IMR-90 (cell line): ENCODE data around the gene ENTPD7. TPM values are rescaled to one million over a fixed set of nuclear protein-coding genes. Genes with fewer than 3 reads are reported as not detected.

Experiments used
- ATAC-seq: fragments of 200-7000 bp; cut with Tn5 transposase; 2 replicates; pipeline ENCODE4 v1.9.1; 2020; ENCODE audit warnings: low read depth, mild to moderate bottlenecking, moderate library complexity
- BruUV-seq: library from RNA; stranded (reverse); fragments of 400-500 nt; replicated peaks from 2 replicates; lab custom pipeline; 2021; lab: Mats Ljungman, UMichigan
- CTCF ChIA-PET: fragments of 300-600 bp; formaldehyde crosslinking; extraction: SDS; loops from one replicate; lab custom pipeline; 2021; ENCODE audit warnings: antibody characterized with exemption; lab: Yijun Ruan, JAX
- POLR2A ChIA-PET: fragments of 300-600 bp; sonication (Branson Sonifier 250); formaldehyde crosslinking; loops from one replicate; lab custom pipeline; 2022; ENCODE audit warnings: antibody characterized with exemption; ENCODE audit not compliant: unreplicated experiment; lab: Charles Lee
- DNase-seq: peaks from one replicate; pipeline ENCODE4 v3.0.0; 2013
- H2AFZ ChIP-seq: replicated peaks from 2 replicates; pipeline ENCODE3; 2013; ENCODE audit warnings: low read length, mild to moderate bottlenecking; ENCODE audit not compliant: poor library complexity
- H2AK5ac ChIP-seq: 2 replicates; pipeline ENCODE4 v1.6.1; 2013; ENCODE audit warnings: low read depth, low read length, inconsistent platforms
- H2AK9ac ChIP-seq: replicated peaks from 2 replicates; pipeline ENCODE3; 2013; ENCODE audit warnings: mild to moderate bottlenecking, low read depth, low read length, moderate library complexity; ENCODE audit not compliant: poor library complexity
- H2BK120ac ChIP-seq: 2 replicates; pipeline ENCODE4 v1.6.1; 2013; ENCODE audit warnings: low read depth, low read length, inconsistent platforms
- H2BK15ac ChIP-seq: 3 replicates; pipeline ENCODE4 v1.6.1; 2013; ENCODE audit warnings: low read depth, low read length, inconsistent platforms
- H2BK20ac ChIP-seq: 2 replicates; pipeline ENCODE4 v1.6.1; 2013; ENCODE audit warnings: low read depth, mild to moderate bottlenecking, inconsistent platforms, low read length, moderate library complexity
- H2BK5ac ChIP-seq: 2 replicates; pipeline ENCODE4 v1.6.1; 2013; ENCODE audit warnings: mild to moderate bottlenecking, low read depth, low read length, inconsistent platforms; ENCODE audit not compliant: poor library complexity, severe bottlenecking
- H3K14ac ChIP-seq: replicated peaks from 2 replicates; pipeline ENCODE4 v1.6.1; 2013; ENCODE audit warnings: low read depth, low read length, inconsistent platforms
- H3K18ac ChIP-seq: 2 replicates; pipeline ENCODE4 v1.6.1; 2013; ENCODE audit warnings: low read depth, low read length, control low read depth
- H3K23ac ChIP-seq: 2 replicates; pipeline ENCODE4 v1.6.1; 2013; ENCODE audit warnings: low read depth, low read length, inconsistent platforms
- H3K27ac ChIP-seq: 2 replicates; pipeline ENCODE4 v1.5.1; 2013; ENCODE audit warnings: mild to moderate bottlenecking, control low read depth, low read length; ENCODE audit not compliant: insufficient read depth
- H3K27me3 ChIP-seq: 2 replicates; pipeline ENCODE4 v1.6.1; 2013; ENCODE audit warnings: low read length; ENCODE audit not compliant: control insufficient read depth, insufficient read depth
- H3K36me3 ChIP-seq: 2 replicates; pipeline ENCODE4 v1.6.1; 2013; ENCODE audit warnings: low read length, mixed read lengths; ENCODE audit not compliant: control insufficient read depth, insufficient read depth
- H3K4ac ChIP-seq: 2 replicates; pipeline ENCODE4 v1.6.1; 2013; ENCODE audit warnings: low read depth, low read length, inconsistent platforms
- H3K4me1 ChIP-seq: 2 replicates; pipeline ENCODE4 v1.6.1; 2013; ENCODE audit warnings: low read length, mixed read lengths; ENCODE audit not compliant: control insufficient read depth, insufficient read depth
- H3K4me2 ChIP-seq: 2 replicates; pipeline ENCODE4 v1.6.1; 2013; ENCODE audit warnings: low read depth, mild to moderate bottlenecking, control low read depth, low read length, moderate library complexity
- H3K4me3 ChIP-seq: 2 replicates; pipeline ENCODE4 v1.5.1; 2013; ENCODE audit warnings: low read depth, mild to moderate bottlenecking, control low read depth, low read length, moderate library complexity; ENCODE audit not compliant: insufficient read depth
- H3K56ac ChIP-seq: 2 replicates; pipeline ENCODE4 v1.6.1; 2013; ENCODE audit warnings: low read length, inconsistent platforms; ENCODE audit not compliant: insufficient read depth; ENCODE audit errors: extremely low read depth
- H3K79me1 ChIP-seq, 2 experiments: 2 replicates each; pipeline ENCODE4 v1.6.1; 2013; ENCODE audit warnings: low read length in 2 of 2, inconsistent platforms in 1 of 2, low read depth in 1 of 2
- H3K9ac ChIP-seq: 2 replicates; pipeline ENCODE4 v1.6.1; 2013; ENCODE audit warnings: low read depth, low read length, control low read depth
- H3K9me1 ChIP-seq: 2 replicates; pipeline ENCODE4 v1.6.1; 2013; ENCODE audit warnings: low read length, inconsistent platforms; ENCODE audit not compliant: insufficient read depth
- H3K9me3 ChIP-seq: 2 replicates; pipeline ENCODE4 v1.6.1; 2013; ENCODE audit warnings: low read length; ENCODE audit not compliant: control insufficient read depth, insufficient read depth
- H4K20me1 ChIP-seq: 2 replicates; pipeline ENCODE4 v1.6.1; 2013; ENCODE audit warnings: low read length, inconsistent platforms; ENCODE audit not compliant: insufficient read depth
- H4K5ac ChIP-seq: 2 replicates; pipeline ENCODE4 v1.6.1; 2013; ENCODE audit warnings: mild to moderate bottlenecking, low read depth, low read length, control low read depth
- H4K8ac ChIP-seq, 2 experiments: 2 replicates each; pipeline ENCODE4 v1.6.1; 2013; ENCODE audit warnings: low read depth in 2 of 2, low read length in 2 of 2, control low read depth in 1 of 2, inconsistent platforms in 1 of 2
- H4K91ac ChIP-seq: 2 replicates; pipeline ENCODE4 v1.6.1; 2013; ENCODE audit warnings: low read depth, low read length, inconsistent platforms; ENCODE audit not compliant: insufficient read depth
- BHLHE40 ChIP-seq: fragments of 150-350 bp; IDR thresholded peaks from 2 replicates; pipeline ENCODE4 v1.6.1; 2016; ENCODE audit warnings: mild to moderate bottlenecking, low read depth, low read length
- CEBPB ChIP-seq: IDR thresholded peaks from 2 replicates; pipeline ENCODE4 v1.6.1; 2012; ENCODE audit warnings: low read depth, low read length, improper control_type of control experiment
- CHD1 ChIP-seq: IDR thresholded peaks from 2 replicates; pipeline ENCODE4 v1.6.1; 2012; ENCODE audit warnings: low read depth, low read length, improper control_type of control experiment
- ELK1 ChIP-seq: fragments of 150-350 bp; IDR thresholded peaks from 2 replicates; pipeline ENCODE4 v1.6.1; 2016; ENCODE audit warnings: low read depth, mild to moderate bottlenecking, low read length, moderate library complexity, borderline replicate concordance
- FOS ChIP-seq: fragments of 150-350 bp; IDR thresholded peaks from 2 replicates; pipeline ENCODE4 v1.6.1; 2016; ENCODE audit warnings: low read depth, low read length
- MAFK ChIP-seq: IDR thresholded peaks from 2 replicates; pipeline ENCODE4 v1.6.1; 2012; ENCODE audit warnings: low read depth, low read length, improper control_type of control experiment
- MAZ ChIP-seq: IDR thresholded peaks from 2 replicates; pipeline ENCODE4 v1.6.1; 2012; ENCODE audit warnings: low read depth, mild to moderate bottlenecking, low read length, improper control_type of control experiment, moderate library complexity, borderline replicate concordance
- MXI1 ChIP-seq: IDR thresholded peaks from 2 replicates; pipeline ENCODE4 v1.6.1; 2012; ENCODE audit warnings: low read depth, mild to moderate bottlenecking, low read length, moderate library complexity, borderline replicate concordance
- NFE2L2 ChIP-seq: fragments of 150-350 bp; IDR thresholded peaks from 2 replicates; pipeline ENCODE4 v1.6.1; 2016; ENCODE audit warnings: low read depth, mild to moderate bottlenecking, low read length
- POLR2A ChIP-seq: IDR thresholded peaks from 2 replicates; pipeline ENCODE4 v1.6.1; 2012; ENCODE audit warnings: mild to moderate bottlenecking, low read depth, low read length
- RAD21 ChIP-seq: IDR thresholded peaks from 2 replicates; pipeline ENCODE4 v1.6.1; 2012; ENCODE audit warnings: low read length, improper control_type of control experiment
- RCOR1 ChIP-seq: IDR thresholded peaks from 2 replicates; pipeline ENCODE4 v1.6.1; 2012; ENCODE audit warnings: mild to moderate bottlenecking, low read length, improper control_type of control experiment; ENCODE audit not compliant: insufficient replicate concordance
- RFX5 ChIP-seq: IDR thresholded peaks from 2 replicates; pipeline ENCODE4 v1.8.0; 2012; ENCODE audit warnings: low read depth, mild to moderate bottlenecking, low read length, moderate library complexity
- SMC3 ChIP-seq: fragments of 150-350 bp; IDR thresholded peaks from 2 replicates; pipeline ENCODE4 v1.6.1; 2016; ENCODE audit warnings: low read depth, mild to moderate bottlenecking, antibody characterized with exemption, low read length, moderate library complexity
- USF2 ChIP-seq: fragments of 150-350 bp; IDR thresholded peaks from 2 replicates; pipeline ENCODE4 v1.6.1; 2017; ENCODE audit warnings: mild to moderate bottlenecking, antibody characterized with exemption, low read length, low read depth
- WGBS, 2 experiments: methylation state at CpG; one replicate each; pipeline versions ENCODE4 v1.1.5 to v1.1.7; 2013; ENCODE audit warnings: missing lambda C conversion rate in 2 of 2; ENCODE audit not compliant: insufficient read length in 1 of 2; ENCODE audit errors: extremely low coverage in 2 of 2; 5-methylcytosine and 5-hydroxymethylcytosine counted together
- dilution Hi-C: fragments of 300-500 bp; cut with HindIII; formaldehyde crosslinking; loops from one replicate; pipeline ENCODE4 v1.14.3; 2018; ENCODE audit warnings: low sequenced_read_pairs; ENCODE audit not compliant: unreplicated experiment
- in situ Hi-C: fragments of 300-500 bp; cut with MboI; formaldehyde crosslinking; loops from 3 replicates; pipeline ENCODE4 v1.14.3; 2019; ENCODE audit warnings: low sequenced_read_pairs, inconsistent platforms, mixed read lengths
- intact Hi-C: fragments of 100-400 bp; cut with micrococcal nuclease; formaldehyde crosslinking; loops from 2 replicates; pipeline ENCODE4 v1.10.0; 2022
- polyA plus RNA-seq, 3 experiments: library from polyadenylated mRNA; depleted of rRNA; stranded (reverse); fragments of >200 nt; gene quantifications; 2 replicates each; pipeline ENCODE4 v1.2.3, GENCODE V29; 2012; ENCODE audit warnings: low replicate concordance in 1 of 3
- total RNA-seq: library from RNA; depleted of rRNA; stranded (reverse); fragments of >200 nt; gene quantifications from 2 replicates; pipeline ENCODE4 v1.2.3, GENCODE V29; 2012
- TF ChIP-seq, protein P1 (sequence below): conservative IDR thresholded peaks from 2 replicates; pipeline ENCODE4 v1.5.1; 2012; ENCODE audit warnings: mild to moderate bottlenecking, low read depth, low read length, improper control_type of control experiment

The ENTPD7 gene
- total and polyA plus RNA-seq, 2 of the 4 experiments (the other 2 are of a cell fraction), result 8.0 to 23.3 TPM

DNA sequence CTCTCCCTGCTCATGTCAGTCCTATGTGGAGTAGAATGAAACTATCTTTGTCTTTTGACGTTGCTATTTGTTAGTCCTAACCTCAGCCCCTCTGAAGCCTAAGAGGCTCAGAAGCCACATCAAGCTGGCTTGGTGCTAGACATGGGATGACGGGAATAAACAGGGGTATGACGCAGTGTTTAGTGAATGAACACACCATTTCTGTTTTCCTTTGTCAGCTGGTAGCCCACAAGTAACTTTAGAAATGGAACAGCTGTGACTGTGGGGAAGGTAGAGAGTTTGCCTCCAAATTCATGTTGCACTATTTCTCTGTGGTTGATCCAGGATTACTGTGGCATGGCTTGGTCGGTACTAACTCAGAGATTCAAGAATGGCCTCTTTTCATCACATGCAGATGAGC lies 41.3 kb downstream of the ENTPD7 start:
- Histone ChIP-seq H3K27ac (no peak overlapping the region), H3K27me3 (no peaks in the 10 kb centered on the region), H2BK5ac (no peak overlapping the region), H4K91ac (no peak overlapping the region), H4K8ac (no peak overlapping the region), H3K4ac (no peak overlapping the region), H3K23ac (no peak overlapping the region), H3K9me3 (no peaks in the 10 kb centered on the region), H3K56ac (no peak overlapping the region), H2AK5ac (no peak overlapping the region), H3K4me1 (peaks cover 3% of the 10 kb centered on the region), H2BK15ac (no peak overlapping the region), H3K18ac (no peak overlapping the region), H3K4me3 (no peak overlapping the region), H4K5ac (no peak overlapping the region), H4K20me1 (no peaks in the 10 kb centered on the region), H3K9me1 (peaks cover 8% of the 10 kb centered on the region; the same call in 1 of the 2 replicates), H3K4me2 (no peak overlapping the region), H3K14ac (no peak overlapping the region), H3K9ac (no peak overlapping the region), H3K79me1 (peaks cover 17 to 24% of the 10 kb centered on the region in 2 experiments), H3K36me3 (peaks cover 46% of the 10 kb centered on the region), H2AFZ (no peak overlapping the region), H2BK20ac (no peak overlapping the region), H2AK9ac (no peak overlapping the region), H2BK120ac (no peak overlapping the region)
- dilution Hi-C loops, result no loop called here
- DNase-seq, result no peak
- no TSS peak for BruUV-seq
- intact Hi-C loops, result no loop called here
- TF ChIP-seq CEBPB (no peak), MAFK (no peak), FOS (no peak), ELK1 (no peak), POLR2A (no peak), RAD21 (no peak), NFE2L2 (no peak), RFX5 (no peak), RCOR1 (no peak), BHLHE40 (no peak), USF2 (no peak), MXI1 (no peak), SMC3 (no peak), MAZ (no peak), CHD1 (no peak)
- TF ChIP-seq, protein P1, sequence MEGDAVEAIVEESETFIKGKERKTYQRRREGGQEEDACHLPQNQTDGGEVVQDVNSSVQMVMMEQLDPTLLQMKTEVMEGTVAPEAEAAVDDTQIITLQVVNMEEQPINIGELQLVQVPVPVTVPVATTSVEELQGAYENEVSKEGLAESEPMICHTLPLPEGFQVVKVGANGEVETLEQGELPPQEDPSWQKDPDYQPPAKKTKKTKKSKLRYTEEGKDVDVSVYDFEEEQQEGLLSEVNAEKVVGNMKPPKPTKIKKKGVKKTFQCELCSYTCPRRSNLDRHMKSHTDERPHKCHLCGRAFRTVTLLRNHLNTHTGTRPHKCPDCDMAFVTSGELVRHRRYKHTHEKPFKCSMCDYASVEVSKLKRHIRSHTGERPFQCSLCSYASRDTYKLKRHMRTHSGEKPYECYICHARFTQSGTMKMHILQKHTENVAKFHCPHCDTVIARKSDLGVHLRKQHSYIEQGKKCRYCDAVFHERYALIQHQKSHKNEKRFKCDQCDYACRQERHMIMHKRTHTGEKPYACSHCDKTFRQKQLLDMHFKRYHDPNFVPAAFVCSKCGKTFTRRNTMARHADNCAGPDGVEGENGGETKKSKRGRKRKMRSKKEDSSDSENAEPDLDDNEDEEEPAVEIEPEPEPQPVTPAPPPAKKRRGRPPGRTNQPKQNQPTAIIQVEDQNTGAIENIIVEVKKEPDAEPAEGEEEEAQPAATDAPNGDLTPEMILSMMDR, result no peak
- no peak for ATAC-seq
- in situ Hi-C loops, result no loop called here
- ChIA-PET POLR2A (no interaction called here), CTCF (interaction anchor here (1.5 kb wide), 1 partner anchor 10 kb away, joined by 4 read pairs; no protein-coding TSS in a partner anchor)
- WGBS, 2 experiments, result 93% methylated on average over 2 of the region's 4 CpGs; no CpG with 5 or more reads in 1 of the 2 experiments
